Stomach (tissue), 9 donors: Measurements from ENCODE around the gene EVC. TPM values are rescaled to one million over a fixed set of nuclear protein-coding genes. Genes with fewer than 3 reads are reported as not detected.

ENCODE experiments used
- DNase-seq, 2 donors: peaks; one replicate each; pipeline versions ENCODE4 v3.0.0 to v3.0.0-alpha.2; 2013 to 2019
- H3K27ac ChIP-seq, 5 donors: fragments of 200-600 bp in 4 of 5; sonication (generic) in 4 of 5; one replicate each; pipeline ENCODE4 v1.5.1; 2013 to 2019; ENCODE audit warnings: mild to moderate bottlenecking in 1 of 5, moderate library complexity in 1 of 5
- H3K27me3 ChIP-seq, 3 donors: fragments of 200-600 bp; sonication (generic); one replicate each; pipeline ENCODE4 v1.5.1; 2017 to 2019; ENCODE audit warnings: mixed run types in 1 of 3
- H3K36me3 ChIP-seq, 4 donors: fragments of 200-600 bp; sonication (generic); 1 replicate in 3 of 4; 2 replicates in 1 of 4; pipeline ENCODE4 v1.5.1; 2016 to 2019
- H3K4me1 ChIP-seq, 4 donors: fragments of 200-600 bp; sonication (generic); one replicate each; pipeline ENCODE4 v1.5.1; 2016 to 2019
- H3K4me3 ChIP-seq, 4 donors: fragments of 200-600 bp; sonication (generic) in 3 of 4; one replicate each; pipeline ENCODE4 v1.5.1; 2016 to 2019; ENCODE audit warnings: mild to moderate bottlenecking in 1 of 4
- H3K9me3 ChIP-seq, 4 donors: fragments of 200-600 bp; sonication (generic); one replicate each; pipeline ENCODE4 v1.5.1; 2016 to 2019
- CTCF ChIP-seq, 7 experiments: fragments of 450-650 bp in 4 of 7; fragments of 200-600 bp in 3 of 7; sonication (generic) in 3 of 7; IDR thresholded peaks; one replicate each; pipeline ENCODE4 v1.5.1; 2016 to 2019; ENCODE audit warnings: antibody characterized with exemption in 7 of 7, control low read depth in 2 of 7, mild to moderate bottlenecking in 1 of 7
- EP300 ChIP-seq: sonication (generic); formaldehyde crosslinking; IDR thresholded peaks from one replicate; pipeline ENCODE4 v1.6.1; 2017; ENCODE audit warnings: antibody characterized with exemption
- POLR2A ChIP-seq, 4 donors: fragments of 450-650 bp; IDR thresholded peaks; one replicate each; pipeline ENCODE4 v1.6.1; 2016; ENCODE audit warnings: antibody characterized with exemption in 4 of 4, control low read depth in 2 of 4, mild to moderate bottlenecking in 1 of 4, moderate library complexity in 1 of 4
- POLR2AphosphoS5 ChIP-seq, 3 donors: sonication (generic); formaldehyde crosslinking; IDR thresholded peaks; one replicate each; pipeline ENCODE4 v1.6.1; 2016; ENCODE audit warnings: antibody characterized with exemption in 3 of 3
- WGBS, 5 donors: extraction: QIAGEN DNeasy Blood & Tissue Kit in 3 of 5; methylation state at CpG; one replicate each; pipeline versions ENCODE4 v1.1.5 to v1.1.7; 2013 to 2018; 5-methylcytosine and 5-hydroxymethylcytosine counted together
- intact Hi-C: fragments of 100-400 bp; cut with DNase I; formaldehyde crosslinking; loops from one replicate; pipeline ENCODE4 v1.15.1; 2023; ENCODE audit warnings: low total_unique reads
- polyA plus RNA-seq, 3 donors: library from polyadenylated mRNA; stranded (reverse); fragments of 200-250 nt; gene quantifications; one replicate each; pipeline ENCODE4 v1.2.3, GENCODE V29; 2013
- total RNA-seq, 5 donors: library from RNA; depleted of rRNA; stranded (reverse); fragments of >200 nt; gene quantifications; one replicate each; pipeline versions ENCODE4 v1.1.0 to v1.2.3, GENCODE V29; 2014 to 2016
- donor health status: healthy with polysubstance abuse.
- donor health status: Bipolar disorder and iron deficiency.
- donor health status: healthy.

Gene EVC
- total and polyA plus RNA-seq, 8 donors: 1.5 to 346 (median 12.5) TPM

- WGBS, 5 donors: 69 to 79% (median 78%) methylated on average over 9 of the region's 9 CpGs
- H3K27me3 ChIP-seq: no peaks in the 10 kb centered on the region
- no peaks in the 10 kb centered on the region for H3K9me3 ChIP-seq
- no peaks in the 10 kb centered on the region for H3K4me1 ChIP-seq
- DNase-seq: peak in 1 of 2 donors; percentile 85
- peaks cover 5 to 79% (median 56%) of the 10 kb centered on the region in 4 donors for H3K36me3 ChIP-seq
- peak overlapping the region in 1 of 5 donors; percentile 45 for H3K27ac ChIP-seq
- intact Hi-C loops: no loop called here
- no peak overlapping the region for H3K4me3 ChIP-seq
- TF ChIP-seq EP300: no peak
- no peak for TF ChIP-seq POLR2A (IDR thresholded peaks at IDR 0.05)
- peak in 1 of 3 donors; percentile 7 for TF ChIP-seq POLR2AphosphoS5 (IDR thresholded peaks at IDR 0.05)
- peak in 5 of 7 experiments; percentile 32 to 64 (median 61) for TF ChIP-seq CTCF (IDR thresholded peaks at IDR 0.05)
Measured at GRCh38 chr4:5812506-5813229, 101.7 kb downstream of the EVC start.

- Histone ChIP-seq H3K36me3 (peaks cover 5 to 75% (median 52%) of the 10 kb centered on the region in 4 donors), H3K27ac (peak overlapping the region in 3 of 5 donors; percentile 3 to 62 (median 18)), H3K4me1 (no peaks in the 10 kb centered on the region), H3K4me3 (peak overlapping the region in 1 of 4 donors; percentile 4), H3K27me3 (no peaks in the 10 kb centered on the region), H3K9me3 (no peaks in the 10 kb centered on the region)
- intact Hi-C loops: no loop called here
- 83 to 96% (median 90%) methylated on average over 2 to 7 of the region's 7 CpGs for WGBS, 5 donors
- TF ChIP-seq POLR2A (IDR thresholded peaks at IDR 0.05) (no peak), CTCF (IDR thresholded peaks at IDR 0.05) (no peak), POLR2AphosphoS5 (IDR thresholded peaks at IDR 0.05) (no peak), EP300 (no peak)
- no peak for DNase-seq
Measured at GRCh38 chr4:5813882-5814255, 102.9 kb downstream of the EVC start.

- Histone ChIP-seq H3K4me1 (no peaks in the 10 kb centered on the region), H3K36me3 (peaks cover 5 to 75% (median 48%) of the 10 kb centered on the region in 4 donors), H3K4me3 (no peak overlapping the region), H3K9me3 (no peaks in the 10 kb centered on the region), H3K27ac (peak overlapping the region in 3 of 5 donors; percentile 3 to 62 (median 18)), H3K27me3 (no peaks in the 10 kb centered on the region)
- no peak for DNase-seq
- WGBS, 5 donors: 84 to 99% (median 89%) methylated on average over 6 of the region's 6 CpGs
- intact Hi-C loops: no loop called here
- TF ChIP-seq POLR2A (IDR thresholded peaks at IDR 0.05) (no peak), CTCF (IDR thresholded peaks at IDR 0.05) (no peak), EP300 (no peak), POLR2AphosphoS5 (IDR thresholded peaks at IDR 0.05) (no peak)
Measured at GRCh38 chr4:5814421-5814820, 103.4 kb downstream of the EVC start.

- WGBS, 5 donors: 84 to 95% (median 89%) methylated on average over 5 of the region's 5 CpGs
- TF ChIP-seq CTCF (IDR thresholded peaks at IDR 0.05) (no peak), EP300 (no peak), POLR2A (IDR thresholded peaks at IDR 0.05) (no peak), POLR2AphosphoS5 (IDR thresholded peaks at IDR 0.05) (no peak)
- peaks cover 5 to 75% (median 46%) of the 10 kb centered on the region in 4 donors for H3K36me3 ChIP-seq
- H3K27ac ChIP-seq: no peak overlapping the region
- H3K4me1 ChIP-seq: no peaks in the 10 kb centered on the region
- intact Hi-C loops: no loop called here
- H3K4me3 ChIP-seq: no peak overlapping the region
- no peaks in the 10 kb centered on the region for H3K27me3 ChIP-seq
- no peak for DNase-seq
- H3K9me3 ChIP-seq: no peaks in the 10 kb centered on the region
Measured at GRCh38 chr4:5815641-5816040, 104.6 kb downstream of the EVC start.
